MM.1S (cell line): Measurements from ENCODE around the gene FAM167B.

Experiments
- EZH2 ChIP-seq: fragments of 300-600 bp; sonication (generic); optimal IDR thresholded peaks from 2 replicates; pipeline ENCODE3; 2017; ENCODE audit warnings: low read depth, mild to moderate bottlenecking, antibody characterized with exemption, low read length, mixed read lengths
- TF ChIP-seq, protein P1 (sequence below): fragments of 300-600 bp; sonication (generic); IDR thresholded peaks from 2 replicates; pipeline ENCODE4 v1.5.1; 2016; ENCODE audit warnings: antibody characterized with exemption, low read length, mixed read lengths

DNA sequence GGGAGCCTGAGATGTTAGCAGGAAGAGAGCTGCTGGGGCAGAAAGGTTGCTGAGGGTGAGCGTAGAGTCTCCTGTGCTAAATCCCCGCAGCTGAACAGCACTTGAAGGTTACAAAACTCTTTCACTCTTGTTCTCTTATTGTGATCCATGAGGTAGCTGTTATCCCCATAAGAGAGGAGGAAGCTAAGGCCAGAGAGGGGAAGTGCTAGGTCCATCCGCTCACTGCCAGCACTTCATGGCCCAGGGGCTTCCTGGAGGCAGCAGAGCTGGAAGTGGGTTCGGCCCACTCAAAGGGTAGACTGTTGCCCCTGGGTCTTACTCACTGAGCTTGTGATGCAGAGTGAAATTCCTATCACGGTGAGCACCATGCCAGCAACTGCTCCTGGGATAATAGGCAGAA lies 30.5 kb upstream of the FAM167B start:
- TF ChIP-seq, protein P1, sequence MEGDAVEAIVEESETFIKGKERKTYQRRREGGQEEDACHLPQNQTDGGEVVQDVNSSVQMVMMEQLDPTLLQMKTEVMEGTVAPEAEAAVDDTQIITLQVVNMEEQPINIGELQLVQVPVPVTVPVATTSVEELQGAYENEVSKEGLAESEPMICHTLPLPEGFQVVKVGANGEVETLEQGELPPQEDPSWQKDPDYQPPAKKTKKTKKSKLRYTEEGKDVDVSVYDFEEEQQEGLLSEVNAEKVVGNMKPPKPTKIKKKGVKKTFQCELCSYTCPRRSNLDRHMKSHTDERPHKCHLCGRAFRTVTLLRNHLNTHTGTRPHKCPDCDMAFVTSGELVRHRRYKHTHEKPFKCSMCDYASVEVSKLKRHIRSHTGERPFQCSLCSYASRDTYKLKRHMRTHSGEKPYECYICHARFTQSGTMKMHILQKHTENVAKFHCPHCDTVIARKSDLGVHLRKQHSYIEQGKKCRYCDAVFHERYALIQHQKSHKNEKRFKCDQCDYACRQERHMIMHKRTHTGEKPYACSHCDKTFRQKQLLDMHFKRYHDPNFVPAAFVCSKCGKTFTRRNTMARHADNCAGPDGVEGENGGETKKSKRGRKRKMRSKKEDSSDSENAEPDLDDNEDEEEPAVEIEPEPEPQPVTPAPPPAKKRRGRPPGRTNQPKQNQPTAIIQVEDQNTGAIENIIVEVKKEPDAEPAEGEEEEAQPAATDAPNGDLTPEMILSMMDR: no peak
- no peak for TF ChIP-seq EZH2
